Mesangial cell (primary cell): ENCODE measurements around the gene LRRC7. TPM values are rescaled to one million over a fixed set of nuclear protein-coding genes. Genes with fewer than 3 reads are reported as not detected.

ENCODE experiments used
- total RNA-seq: library from RNA; depleted of rRNA; stranded (reverse); fragments of >200 nt; gene quantifications from 2 replicates; pipeline ENCODE4 v1.2.3, GENCODE V29; 2015

The LRRC7 gene
- total RNA-seq, result not detected in 2 replicates

GRCh38 chr1:69567652-69568420 lies at the start of gene LRRC7:
LRRC7 (plus strand) TSS chr1:69567922; CDS start chr1:69568640, 718 bp downstream.

